ENCODE data around the gene DNM2. TPM values are rescaled to one million over a fixed set of nuclear protein-coding genes. Genes with fewer than 3 reads are reported as not detected.

Gene DNM2
- total RNA-seq, 1 donor from 2014 or later: 184 TPM

DNA sequence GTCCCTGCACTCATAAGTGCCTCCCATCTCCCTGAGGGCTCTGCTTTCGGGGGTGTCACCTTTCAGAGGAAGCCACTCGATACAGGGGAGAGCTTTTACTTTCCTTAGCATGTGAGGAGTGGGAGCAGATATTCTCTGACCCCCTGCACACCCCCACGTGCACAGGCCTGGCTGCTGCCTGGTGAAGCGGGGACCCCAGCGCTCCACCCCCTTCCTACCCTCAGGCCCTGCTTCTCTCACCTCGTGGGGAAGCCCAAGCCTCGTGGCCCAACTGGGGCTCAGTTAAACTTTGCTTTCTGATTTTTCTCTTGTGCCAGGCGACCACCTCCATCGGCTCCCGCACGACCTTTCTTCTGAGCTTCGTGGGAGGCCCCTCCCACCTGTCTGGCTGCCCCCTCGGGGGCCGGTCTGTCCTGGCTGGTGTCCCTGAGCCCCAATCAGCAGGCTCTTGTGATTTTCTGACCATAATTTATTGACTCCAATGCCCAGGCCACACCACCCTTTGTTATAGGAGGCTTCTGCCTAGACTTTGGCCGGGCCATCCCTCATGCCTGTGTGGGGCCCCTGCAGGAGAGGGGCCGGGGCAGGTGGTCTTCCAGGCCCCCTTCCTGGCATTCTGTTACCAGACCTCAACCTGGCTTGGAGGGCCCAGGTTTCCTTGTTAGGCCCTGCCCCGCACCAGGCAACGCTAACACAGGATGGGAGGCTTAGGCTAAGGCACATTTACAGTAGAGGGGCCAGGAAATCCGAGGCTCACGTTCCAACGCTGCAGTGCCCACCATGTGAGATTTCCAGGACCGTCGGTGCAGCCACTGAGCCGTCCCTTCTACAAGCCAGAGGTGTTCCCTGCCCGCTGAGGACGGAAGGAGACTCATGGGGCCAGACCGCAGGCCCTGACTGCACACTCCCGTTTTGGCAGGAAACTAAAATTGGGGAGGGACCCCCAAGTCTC lies 114.4 kb downstream of the DNM2 start:
- Mint-ChIP-seq H3K4me1 (ENCODE audit: unreplicated experiment) (peaks cover 4% of the 10 kb centered on the region), H3K36me3 (ENCODE audit: low read depth, unreplicated experiment) (no peaks in the 10 kb centered on the region), H3K9me3 (ENCODE audit: unreplicated experiment) (peaks cover 3% of the 10 kb centered on the region), H3K27ac (ENCODE audit: unreplicated experiment) (no peak overlapping the region), H3K4me3 (ENCODE audit: unreplicated experiment) (no peak overlapping the region), H3K27me3 (ENCODE audit: unreplicated experiment) (peaks cover 9% of the 10 kb centered on the region)
- TF ChIP-seq CTCF (IDR thresholded peaks at IDR 0.05; ENCODE audit: unreplicated experiment): no peak
- no peak for DNase-seq (ENCODE audit: low spot score)

DNA sequence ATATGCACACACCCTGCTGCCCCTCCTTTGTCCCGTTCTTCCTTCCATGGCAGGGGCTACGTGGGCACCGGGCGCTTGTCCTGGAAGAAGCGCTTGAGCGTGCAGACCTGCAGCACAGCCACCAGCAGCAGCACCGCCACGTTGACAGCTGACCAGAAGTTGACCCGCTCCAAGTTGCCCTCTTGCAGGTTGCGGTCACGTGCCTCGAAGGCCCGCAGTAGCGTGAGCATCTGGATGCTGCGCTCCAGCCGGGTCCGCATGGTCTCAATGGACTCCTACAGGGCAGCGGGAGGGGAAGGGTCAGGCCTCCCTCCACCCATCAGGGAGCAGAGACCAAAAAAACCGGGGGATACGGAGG lies 115.0 kb downstream of the DNM2 start:
- Mint-ChIP-seq H3K4me1 (ENCODE audit: unreplicated experiment) (peaks cover 4% of the 10 kb centered on the region), H3K36me3 (ENCODE audit: low read depth, unreplicated experiment) (no peaks in the 10 kb centered on the region), H3K27ac (ENCODE audit: unreplicated experiment) (peak overlapping the region; percentile 61), H3K4me3 (ENCODE audit: unreplicated experiment) (no peak overlapping the region), H3K27me3 (ENCODE audit: unreplicated experiment) (peaks cover 9% of the 10 kb centered on the region), H3K9me3 (ENCODE audit: unreplicated experiment) (peaks cover 3% of the 10 kb centered on the region)
- no peak for TF ChIP-seq CTCF (IDR thresholded peaks at IDR 0.05; ENCODE audit: unreplicated experiment)
- no peak for DNase-seq (ENCODE audit: low spot score)

- Mint-ChIP-seq H3K36me3 (ENCODE audit: low read depth, unreplicated experiment) (peaks cover 4% of the 10 kb centered on the region), H3K9me3 (ENCODE audit: unreplicated experiment) (peaks cover 3% of the 10 kb centered on the region), H3K27ac (ENCODE audit: unreplicated experiment) (peak overlapping the region; percentile 98), H3K4me1 (ENCODE audit: unreplicated experiment) (peaks cover 4% of the 10 kb centered on the region), H3K27me3 (ENCODE audit: unreplicated experiment) (peaks cover 9% of the 10 kb centered on the region), H3K4me3 (ENCODE audit: unreplicated experiment) (peak overlapping the region; percentile 89)
- no peak for TF ChIP-seq CTCF (IDR thresholded peaks at IDR 0.05; ENCODE audit: unreplicated experiment)
- no peak for DNase-seq (ENCODE audit: low spot score)
These were observed 117.3 kb downstream of the DNM2 start for GRCh38 chr19:10835089-10835753.

- peak within 1 kb of the TSS; percentile 98 for H3K27ac Mint-ChIP-seq (ENCODE audit: unreplicated experiment)
- TF ChIP-seq CTCF (IDR thresholded peaks at IDR 0.05; ENCODE audit: unreplicated experiment): peak; percentile 54
- H3K9me3 Mint-ChIP-seq (ENCODE audit: unreplicated experiment): peaks cover 3% of the 10 kb centered on the region
- peaks cover 9% of the 10 kb centered on the region for H3K27me3 Mint-ChIP-seq (ENCODE audit: unreplicated experiment)
- peak; percentile 98 for DNase-seq (ENCODE audit: low spot score)
- H3K4me3 Mint-ChIP-seq (ENCODE audit: unreplicated experiment): peak within 1 kb of the TSS; percentile 89
- peaks cover 4% of the 10 kb centered on the region for H3K4me1 Mint-ChIP-seq (ENCODE audit: unreplicated experiment)
- peaks cover 4% of the 10 kb centered on the region for H3K36me3 Mint-ChIP-seq (ENCODE audit: low read depth, unreplicated experiment)
These were observed 118.0 kb downstream of the DNM2 start, which contains the start of gene TMED1 for GRCh38 chr19:10835754-10836478. TMED1 (minus strand) TSS chr19:10836212; CDS start chr19:10836191, 21 bp downstream.
